Testis (tissue), 2 donors: ENCODE results near the gene DPPA2.

Source experiments
- POLR2A ChIP-seq: fragments of 450-650 bp; IDR thresholded peaks from one replicate; pipeline ENCODE4 v1.6.1; 2017; ENCODE audit warnings: antibody characterized with exemption, mild to moderate bottlenecking, moderate library complexity
- TF ChIP-seq, protein P1 (sequence below), 3 experiments: fragments of 450-650 bp in 2 of 3; fragments of 200-600 bp in 1 of 3; sonication (generic) in 1 of 3; IDR thresholded peaks; one replicate each; pipeline ENCODE4 v1.5.1; 2016 to 2019; ENCODE audit warnings: antibody characterized with exemption in 3 of 3, mild to moderate bottlenecking in 2 of 3, moderate library complexity in 1 of 3

DNA sequence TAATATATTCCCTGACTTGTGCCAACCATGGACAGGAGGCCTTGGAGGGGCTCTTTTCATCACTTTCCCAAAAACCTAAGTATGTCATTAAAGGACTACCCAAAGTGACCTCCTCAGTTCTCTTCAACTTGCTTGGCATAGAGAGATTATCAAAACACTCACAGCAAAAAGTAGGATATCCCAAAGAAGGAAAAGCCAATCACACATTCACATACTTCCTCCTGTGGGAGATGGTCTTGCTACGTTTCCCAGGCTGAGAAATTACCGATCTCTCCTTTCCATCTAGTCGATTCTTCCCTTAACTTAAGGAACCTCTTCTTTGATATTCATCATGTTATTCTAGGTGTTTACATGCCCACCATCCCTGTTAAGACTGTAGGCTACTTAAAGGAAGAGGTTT, 11.9 kb upstream of the DPPA2 start:
- no peak for TF ChIP-seq POLR2A
- TF ChIP-seq, protein P1, sequence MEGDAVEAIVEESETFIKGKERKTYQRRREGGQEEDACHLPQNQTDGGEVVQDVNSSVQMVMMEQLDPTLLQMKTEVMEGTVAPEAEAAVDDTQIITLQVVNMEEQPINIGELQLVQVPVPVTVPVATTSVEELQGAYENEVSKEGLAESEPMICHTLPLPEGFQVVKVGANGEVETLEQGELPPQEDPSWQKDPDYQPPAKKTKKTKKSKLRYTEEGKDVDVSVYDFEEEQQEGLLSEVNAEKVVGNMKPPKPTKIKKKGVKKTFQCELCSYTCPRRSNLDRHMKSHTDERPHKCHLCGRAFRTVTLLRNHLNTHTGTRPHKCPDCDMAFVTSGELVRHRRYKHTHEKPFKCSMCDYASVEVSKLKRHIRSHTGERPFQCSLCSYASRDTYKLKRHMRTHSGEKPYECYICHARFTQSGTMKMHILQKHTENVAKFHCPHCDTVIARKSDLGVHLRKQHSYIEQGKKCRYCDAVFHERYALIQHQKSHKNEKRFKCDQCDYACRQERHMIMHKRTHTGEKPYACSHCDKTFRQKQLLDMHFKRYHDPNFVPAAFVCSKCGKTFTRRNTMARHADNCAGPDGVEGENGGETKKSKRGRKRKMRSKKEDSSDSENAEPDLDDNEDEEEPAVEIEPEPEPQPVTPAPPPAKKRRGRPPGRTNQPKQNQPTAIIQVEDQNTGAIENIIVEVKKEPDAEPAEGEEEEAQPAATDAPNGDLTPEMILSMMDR (IDR thresholded peaks at IDR 0.05): no peak
